H9 (cell line): ENCODE results near the gene NEURL2. TPM values are rescaled to one million over a fixed set of nuclear protein-coding genes. Genes with fewer than 3 reads are reported as not detected.

ENCODE experiments used
- DNase-seq: peaks from one replicate; pipeline ENCODE4 v3.0.0-alpha.2; 2017
- H2AFZ ChIP-seq: one replicate; pipeline ENCODE4 v1.6.1; 2013; ENCODE audit warnings: mild to moderate bottlenecking, low read length, control low read depth, moderate library complexity
- H2AK5ac ChIP-seq: 2 replicates; pipeline ENCODE4 v1.6.1; 2013; ENCODE audit warnings: low read length, control low read depth, mixed read lengths; ENCODE audit not compliant: insufficient read length
- H2BK120ac ChIP-seq: one replicate; pipeline ENCODE4 v1.6.1; 2013; ENCODE audit warnings: low read depth, mild to moderate bottlenecking, low read length, control low read depth, inconsistent platforms; ENCODE audit not compliant: poor library complexity, severe bottlenecking
- H2BK12ac ChIP-seq: 2 replicates; pipeline ENCODE4 v1.6.1; 2013; ENCODE audit warnings: low read length, control low read depth, mixed read lengths, low read depth; ENCODE audit not compliant: insufficient read length
- H2BK15ac ChIP-seq: 2 replicates; pipeline ENCODE4 v1.6.1; 2013; ENCODE audit warnings: low read depth, low read length, control low read depth
- H2BK20ac ChIP-seq: one replicate; pipeline ENCODE4 v1.6.1; 2013; ENCODE audit warnings: low read depth, mild to moderate bottlenecking, low read length, control low read depth, inconsistent platforms; ENCODE audit not compliant: poor library complexity, severe bottlenecking
- H2BK5ac ChIP-seq: 2 replicates; pipeline ENCODE4 v1.6.1; 2013; ENCODE audit warnings: low read length, control low read depth, mixed read lengths; ENCODE audit not compliant: insufficient read length
- H3K14ac ChIP-seq: 2 replicates; pipeline ENCODE4 v1.6.1; 2013; ENCODE audit warnings: low read length, control low read depth; ENCODE audit not compliant: insufficient read depth
- H3K18ac ChIP-seq: 2 replicates; pipeline ENCODE4 v1.6.1; 2013; ENCODE audit warnings: low read depth, mild to moderate bottlenecking, mixed read lengths, low read length, control low read depth; ENCODE audit not compliant: insufficient read length
- H3K23ac ChIP-seq: 2 replicates; pipeline ENCODE4 v1.6.1; 2013; ENCODE audit warnings: low read length, control low read depth, mixed read lengths, low read depth; ENCODE audit not compliant: insufficient read length
- H3K23me2 ChIP-seq: 2 replicates; pipeline ENCODE4 v1.6.1; 2013; ENCODE audit warnings: low read depth, mild to moderate bottlenecking, mixed read lengths, low read length, control low read depth; ENCODE audit not compliant: insufficient read length, poor library complexity, severe bottlenecking
- H3K27ac ChIP-seq: 2 replicates; pipeline ENCODE4 v1.5.1; 2013; ENCODE audit warnings: low read length, control low read depth, mixed read lengths, low read depth; ENCODE audit not compliant: insufficient read length
- H3K27me3 ChIP-seq: 2 replicates; pipeline ENCODE4 v1.6.1; 2013; ENCODE audit warnings: low read length, control low read depth, inconsistent platforms; ENCODE audit not compliant: insufficient read depth
- H3K4ac ChIP-seq: 2 replicates; pipeline ENCODE4 v1.6.1; 2013; ENCODE audit warnings: low read depth, mild to moderate bottlenecking, control low read depth, inconsistent platforms, low read length, moderate library complexity
- H3K4me1 ChIP-seq: 2 replicates; pipeline ENCODE4 v1.6.1; 2013; ENCODE audit warnings: low read length, control low read depth, inconsistent platforms; ENCODE audit not compliant: insufficient read depth
- H3K4me2 ChIP-seq: 2 replicates; pipeline ENCODE4 v1.6.1; 2013; ENCODE audit warnings: low read length, control low read depth, mixed read lengths; ENCODE audit not compliant: insufficient read length, insufficient read depth
- H3K56ac ChIP-seq: 2 replicates; pipeline ENCODE4 v1.6.1; 2013; ENCODE audit warnings: low read depth, mild to moderate bottlenecking, mixed read lengths, low read length, control low read depth; ENCODE audit not compliant: insufficient read length
- H3K79me1 ChIP-seq: 2 replicates; pipeline ENCODE4 v1.6.1; 2013; ENCODE audit warnings: low read depth, mild to moderate bottlenecking, moderate library complexity, low read length, control low read depth, inconsistent platforms; ENCODE audit not compliant: insufficient read depth, poor library complexity, severe bottlenecking
- H3K79me2 ChIP-seq: 2 replicates; pipeline ENCODE4 v1.6.1; 2013; ENCODE audit warnings: low read length, control low read depth, inconsistent platforms; ENCODE audit not compliant: insufficient read depth
- H3K9ac ChIP-seq: 2 replicates; pipeline ENCODE4 v1.6.1; 2013; ENCODE audit warnings: low read length, control low read depth, mixed read lengths; ENCODE audit not compliant: insufficient read length; ENCODE audit errors: extremely low read depth
- H3K9me3 ChIP-seq: one replicate; pipeline ENCODE4 v1.6.1; 2013; ENCODE audit warnings: low read depth, low read length, inconsistent platforms; ENCODE audit not compliant: control insufficient read depth
- H3T11ph ChIP-seq: one replicate; pipeline ENCODE4 v1.6.1; 2013; ENCODE audit warnings: mild to moderate bottlenecking, low read length, control low read depth, inconsistent platforms
- H4K20me1 ChIP-seq: one replicate; pipeline ENCODE4 v1.6.1; 2013; ENCODE audit not compliant: control insufficient read depth, insufficient read length, insufficient read depth
- H4K5ac ChIP-seq: 2 replicates; pipeline ENCODE4 v1.6.1; 2013; ENCODE audit warnings: low read depth, mild to moderate bottlenecking, mixed read lengths, low read length, control low read depth; ENCODE audit not compliant: insufficient read length
- H4K8ac ChIP-seq: replicated peaks from 2 replicates; pipeline ENCODE4 v1.6.1; 2013; ENCODE audit warnings: low read length, control low read depth, mixed read lengths, low read depth; ENCODE audit not compliant: insufficient read length
- H4K91ac ChIP-seq: 2 replicates; pipeline ENCODE4 v1.6.1; 2013; ENCODE audit warnings: low read depth, mild to moderate bottlenecking, moderate library complexity, mixed read lengths, low read length, control low read depth; ENCODE audit not compliant: insufficient read length
- H3K27ac Mint-ChIP-seq, 3 experiments: 2 replicates in 2 of 3; 3 replicates in 1 of 3; pipeline ENCODE4 v1.8.0; 2020 to 2021; ENCODE audit warnings: mixed read lengths in 3 of 3, mild to moderate bottlenecking in 1 of 3, moderate library complexity in 1 of 3
- H3K27me3 Mint-ChIP-seq: 2 replicates; pipeline ENCODE4 v1.8.0; 2021; ENCODE audit warnings: low read depth, mild to moderate bottlenecking, moderate library complexity, mixed read lengths
- H3K36me3 Mint-ChIP-seq, 3 experiments: 2 replicates in 2 of 3; 3 replicates in 1 of 3; pipeline ENCODE4 v1.8.0; 2020 to 2021; ENCODE audit warnings: low read depth in 3 of 3, mixed read lengths in 3 of 3; ENCODE audit not compliant: insufficient read depth in 1 of 3
- H3K4me1 Mint-ChIP-seq, 2 experiments: 2 replicates each; pipeline ENCODE4 v1.8.0; 2020; ENCODE audit warnings: mixed read lengths in 2 of 2
- H3K4me3 Mint-ChIP-seq, 2 experiments: 2 replicates in 1 of 2; 3 replicates in 1 of 2; pipeline ENCODE4 v1.8.0; 2020 to 2021; ENCODE audit warnings: mild to moderate bottlenecking in 2 of 2, mixed read lengths in 2 of 2, moderate library complexity in 1 of 2
- H3K9me3 Mint-ChIP-seq, 2 experiments: 2 replicates in 1 of 2; 3 replicates in 1 of 2; pipeline ENCODE4 v1.8.0; 2020; ENCODE audit warnings: mild to moderate bottlenecking in 2 of 2, mixed read lengths in 2 of 2, moderate library complexity in 1 of 2
- CTCF ChIP-seq: fragments of 200-600 bp; sonication (generic); conservative IDR thresholded peaks from 3 replicates; pipeline ENCODE4 v1.8.0; 2021; ENCODE audit warnings: antibody characterized with exemption, mild to moderate bottlenecking
- WGBS: extraction: QIAGEN DNeasy Blood & Tissue Kit; methylation state at CpG from one replicate; pipeline ENCODE4 v1.1.7; 2013; ENCODE audit warnings: missing lambda C conversion rate, low lambda C conversion rate, mixed read lengths; ENCODE audit not compliant: insufficient read length; ENCODE audit errors: extremely low coverage; 5-methylcytosine and 5-hydroxymethylcytosine counted together
- total RNA-seq: library from RNA; stranded (reverse); gene quantifications from 2 replicates; pipeline ENCODE4 v1.2.1, GENCODE V29; 2021

The NEURL2 gene
- total RNA-seq, 1 experiment from 2014 or later = 5.4 TPM

GRCh38 chr20:45919542-45920399, 28.8 kb upstream of the NEURL2 start:
- no peak for TF ChIP-seq CTCF
- Histone ChIP-seq H3K4ac (no peak overlapping the region), H3T11ph (no peak overlapping the region), H3K56ac (no peak overlapping the region), H2BK12ac (no peak overlapping the region), H3K4me2 (no peak overlapping the region), H3K23ac (no peak overlapping the region), H3K9ac (no peak overlapping the region), H4K8ac (no peak overlapping the region), H2BK5ac (no peak overlapping the region), H2BK120ac (no peak overlapping the region), H3K4me1 (no peaks in the 10 kb centered on the region), H3K18ac (no peak overlapping the region), H4K20me1 (no peaks in the 10 kb centered on the region), H3K27me3 (no peaks in the 10 kb centered on the region), H2BK15ac (no peak overlapping the region), H3K14ac (no peak overlapping the region), H2BK20ac (no peak overlapping the region), H3K9me3 (no peaks in the 10 kb centered on the region), H3K23me2 (no peaks in the 10 kb centered on the region), H4K5ac (peak overlapping the region; percentile 24), H3K79me1 (no peaks in the 10 kb centered on the region), H2AK5ac (no peak overlapping the region), H4K91ac (no peak overlapping the region), H2AFZ (no peak overlapping the region), H3K27ac (no peak overlapping the region), H3K79me2 (no peaks in the 10 kb centered on the region)
- Mint-ChIP-seq H3K9me3 (no peaks in the 10 kb centered on the region), H3K36me3 (no peaks in the 10 kb centered on the region), H3K4me1 (peaks cover 7 to 13% of the 10 kb centered on the region in 2 experiments; a peak in 3 of 4 replicates), H3K4me3 (no peak overlapping the region), H3K27ac (peak overlapping the region in 1 of 3 experiments; percentile 47; a peak in 2 of 7 replicates), H3K27me3 (peaks cover 6% of the 10 kb centered on the region)
- no CpG with 5 or more reads among the region's 11 CpGs for WGBS
- no peak for DNase-seq
